Fibroblast of the aortic adventitia (primary cell): ENCODE results near the gene ALOXE3. TPM values are rescaled to one million over a fixed set of nuclear protein-coding genes. Genes with fewer than 3 reads are reported as not detected.

ENCODE experiments used
- DNase-seq: peaks from one replicate; pipeline ENCODE4 v3.0.0-alpha.2; 2010; ENCODE audit warnings: low read depth
- H3K4me3 ChIP-seq: 2 replicates; pipeline ENCODE4 v1.5.1; 2011; ENCODE audit warnings: low read depth, mild to moderate bottlenecking, control low read depth, low read length, moderate library complexity
- total RNA-seq: library from RNA; depleted of rRNA; stranded (reverse); fragments of >200 nt; gene quantifications from 2 replicates; pipeline ENCODE4 v1.2.3, GENCODE V29; 2012; ENCODE audit warnings: low replicate concordance
- TF ChIP-seq, protein P1 (sequence below): IDR thresholded peaks from 2 replicates; pipeline ENCODE4 v1.5.1; 2011; ENCODE audit warnings: mild to moderate bottlenecking, low read length, control low read depth, inconsistent platforms; ENCODE audit not compliant: insufficient read depth

ALOXE3 gene
- total RNA-seq, 1 donor = 0.09 TPM

DNA sequence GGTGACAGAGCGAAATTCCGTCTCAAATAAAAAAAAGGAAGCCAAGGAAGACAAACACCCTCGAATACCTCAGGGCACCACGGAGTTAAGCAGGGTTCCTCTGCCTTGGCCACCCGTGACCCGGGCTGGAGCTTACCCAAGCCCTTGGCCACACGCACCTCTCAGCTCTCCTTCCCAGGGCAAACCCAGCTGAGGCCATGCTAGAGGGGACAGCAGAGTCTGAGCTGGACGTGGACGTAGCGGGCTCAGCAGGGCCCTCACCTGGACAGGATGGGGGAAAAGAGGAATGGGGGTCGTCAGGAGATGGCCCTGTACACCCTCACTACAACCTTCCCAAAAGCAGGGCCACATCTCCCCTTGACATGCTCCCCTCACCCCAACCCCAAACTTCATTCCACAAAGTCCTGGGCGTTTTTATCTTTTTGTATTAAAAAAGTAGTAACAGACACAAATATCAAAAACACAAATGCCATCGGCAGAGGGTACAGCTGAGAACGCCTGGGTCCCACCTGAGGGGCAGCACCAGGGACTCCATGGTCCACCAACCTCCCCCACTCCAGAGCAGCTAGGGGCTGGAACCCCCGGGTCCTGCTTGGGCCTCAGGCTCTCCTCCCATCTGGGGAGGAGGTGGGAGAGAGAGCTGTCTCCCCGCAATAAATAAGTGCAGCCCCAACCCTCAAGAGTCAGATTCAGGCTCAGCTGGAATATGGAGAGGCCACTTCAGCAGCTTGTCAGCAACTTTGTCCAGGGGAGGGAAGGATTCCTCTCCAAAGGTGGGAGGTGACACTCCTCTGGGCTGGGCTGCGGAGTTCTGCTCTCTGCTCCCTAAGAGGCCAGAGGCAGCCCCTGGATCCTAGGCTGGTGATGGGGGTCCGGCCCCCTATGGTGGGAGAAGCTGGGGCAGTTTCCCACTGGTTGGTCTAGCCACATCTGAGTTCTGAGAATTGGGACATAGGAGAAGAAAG is 22.0 kb upstream of the ALOXE3 start:
- no peak overlapping the region for H3K4me3 ChIP-seq
- TF ChIP-seq, protein P1, sequence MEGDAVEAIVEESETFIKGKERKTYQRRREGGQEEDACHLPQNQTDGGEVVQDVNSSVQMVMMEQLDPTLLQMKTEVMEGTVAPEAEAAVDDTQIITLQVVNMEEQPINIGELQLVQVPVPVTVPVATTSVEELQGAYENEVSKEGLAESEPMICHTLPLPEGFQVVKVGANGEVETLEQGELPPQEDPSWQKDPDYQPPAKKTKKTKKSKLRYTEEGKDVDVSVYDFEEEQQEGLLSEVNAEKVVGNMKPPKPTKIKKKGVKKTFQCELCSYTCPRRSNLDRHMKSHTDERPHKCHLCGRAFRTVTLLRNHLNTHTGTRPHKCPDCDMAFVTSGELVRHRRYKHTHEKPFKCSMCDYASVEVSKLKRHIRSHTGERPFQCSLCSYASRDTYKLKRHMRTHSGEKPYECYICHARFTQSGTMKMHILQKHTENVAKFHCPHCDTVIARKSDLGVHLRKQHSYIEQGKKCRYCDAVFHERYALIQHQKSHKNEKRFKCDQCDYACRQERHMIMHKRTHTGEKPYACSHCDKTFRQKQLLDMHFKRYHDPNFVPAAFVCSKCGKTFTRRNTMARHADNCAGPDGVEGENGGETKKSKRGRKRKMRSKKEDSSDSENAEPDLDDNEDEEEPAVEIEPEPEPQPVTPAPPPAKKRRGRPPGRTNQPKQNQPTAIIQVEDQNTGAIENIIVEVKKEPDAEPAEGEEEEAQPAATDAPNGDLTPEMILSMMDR = no peak
- DNase-seq = no peak

GRCh38 chr17:8138672-8139371 is 20.5 kb upstream of the ALOXE3 start:
- TF ChIP-seq, protein P1 = peak; percentile 92
- DNase-seq = peak; percentile 99
- H3K4me3 ChIP-seq = peak overlapping the region; percentile 52

- TF ChIP-seq, protein P1 = no peak
- peak overlapping the region; percentile 53 for H3K4me3 ChIP-seq
- no peak for DNase-seq
Observed at GRCh38 chr17:8138374-8138671, 20.0 kb upstream of the ALOXE3 start.

GRCh38 chr17:8137645-8138373 is 19.5 kb upstream of the ALOXE3 start:
- no peak for DNase-seq
- TF ChIP-seq, protein P1 = no peak
- peak overlapping the region; percentile 53 for H3K4me3 ChIP-seq

DNA sequence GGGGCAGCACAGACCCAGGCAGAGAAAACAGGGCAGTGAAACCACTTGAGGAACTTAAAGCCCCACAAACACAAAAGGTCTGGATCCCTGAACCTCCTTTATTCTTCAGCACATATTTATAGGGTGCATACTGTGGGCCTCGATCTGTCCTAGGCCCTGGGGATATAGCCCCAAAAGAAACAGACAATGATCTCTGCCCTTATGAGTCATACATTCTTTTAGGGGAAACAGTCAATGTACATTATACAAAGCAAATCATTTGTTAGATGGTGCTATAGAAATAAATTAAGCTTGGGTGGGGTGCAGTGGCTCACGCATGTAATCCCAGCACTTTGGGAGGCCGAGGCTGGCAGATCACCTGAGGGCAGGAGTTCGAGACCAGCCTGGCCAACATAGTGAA is 15.6 kb upstream of the ALOXE3 start:
- TF ChIP-seq, protein P1 = no peak
- no peak for DNase-seq
- no peak overlapping the region for H3K4me3 ChIP-seq

DNA sequence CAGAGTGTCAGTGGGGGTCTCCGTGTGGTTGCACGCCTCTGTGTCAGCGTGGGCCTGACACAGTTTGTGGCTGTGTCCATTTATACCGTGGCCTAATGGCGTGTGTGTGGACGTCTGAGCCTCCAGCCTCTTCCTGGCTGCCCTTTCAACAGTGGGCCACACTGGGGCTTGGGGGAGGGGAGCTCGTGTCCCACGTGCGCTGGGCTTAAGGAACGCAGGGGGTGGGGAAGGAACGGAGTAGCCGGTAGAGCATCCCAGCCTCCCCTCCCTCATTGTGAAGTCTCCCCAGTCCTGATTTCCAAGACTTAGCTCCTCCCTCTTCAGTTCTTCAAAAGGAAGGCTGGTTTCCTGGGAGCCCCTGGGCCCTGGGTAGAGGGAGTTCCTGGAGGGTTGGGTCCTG is 15.1 kb upstream of the ALOXE3 start:
- TF ChIP-seq, protein P1 = no peak
- H3K4me3 ChIP-seq = no peak overlapping the region
- no peak for DNase-seq
